Epithelial cell of proximal tubule (primary cell): ENCODE measurements around the gene IGFALS. TPM values are rescaled to one million over a fixed set of nuclear protein-coding genes. Genes with fewer than 3 reads are reported as not detected.

Experiments
- DNase-seq: peaks from one replicate; pipeline ENCODE4 v3.0.0-alpha.2; 2011; ENCODE audit warnings: low read depth
- H3K4me3 ChIP-seq: 2 replicates; pipeline ENCODE4 v1.5.1; 2011; ENCODE audit warnings: low read depth, mild to moderate bottlenecking, low read length
- total RNA-seq: library from RNA; depleted of rRNA; stranded (reverse); fragments of >200 nt; gene quantifications from 2 replicates; pipeline ENCODE4 v1.2.3, GENCODE V29; 2015
- TF ChIP-seq, protein P1 (sequence below): conservative IDR thresholded peaks from 2 replicates; pipeline ENCODE4 v1.5.1; 2012; ENCODE audit warnings: low read depth, mild to moderate bottlenecking, low read length

Gene IGFALS
- total RNA-seq, 1 donor from 2014 or later = 2.6 TPM

GRCh38 chr16:1817716-1818115 lies 24.2 kb upstream of the IGFALS start:
- no peak for DNase-seq
- H3K4me3 ChIP-seq = no peak overlapping the region
- TF ChIP-seq, protein P1, sequence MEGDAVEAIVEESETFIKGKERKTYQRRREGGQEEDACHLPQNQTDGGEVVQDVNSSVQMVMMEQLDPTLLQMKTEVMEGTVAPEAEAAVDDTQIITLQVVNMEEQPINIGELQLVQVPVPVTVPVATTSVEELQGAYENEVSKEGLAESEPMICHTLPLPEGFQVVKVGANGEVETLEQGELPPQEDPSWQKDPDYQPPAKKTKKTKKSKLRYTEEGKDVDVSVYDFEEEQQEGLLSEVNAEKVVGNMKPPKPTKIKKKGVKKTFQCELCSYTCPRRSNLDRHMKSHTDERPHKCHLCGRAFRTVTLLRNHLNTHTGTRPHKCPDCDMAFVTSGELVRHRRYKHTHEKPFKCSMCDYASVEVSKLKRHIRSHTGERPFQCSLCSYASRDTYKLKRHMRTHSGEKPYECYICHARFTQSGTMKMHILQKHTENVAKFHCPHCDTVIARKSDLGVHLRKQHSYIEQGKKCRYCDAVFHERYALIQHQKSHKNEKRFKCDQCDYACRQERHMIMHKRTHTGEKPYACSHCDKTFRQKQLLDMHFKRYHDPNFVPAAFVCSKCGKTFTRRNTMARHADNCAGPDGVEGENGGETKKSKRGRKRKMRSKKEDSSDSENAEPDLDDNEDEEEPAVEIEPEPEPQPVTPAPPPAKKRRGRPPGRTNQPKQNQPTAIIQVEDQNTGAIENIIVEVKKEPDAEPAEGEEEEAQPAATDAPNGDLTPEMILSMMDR = no peak

DNA sequence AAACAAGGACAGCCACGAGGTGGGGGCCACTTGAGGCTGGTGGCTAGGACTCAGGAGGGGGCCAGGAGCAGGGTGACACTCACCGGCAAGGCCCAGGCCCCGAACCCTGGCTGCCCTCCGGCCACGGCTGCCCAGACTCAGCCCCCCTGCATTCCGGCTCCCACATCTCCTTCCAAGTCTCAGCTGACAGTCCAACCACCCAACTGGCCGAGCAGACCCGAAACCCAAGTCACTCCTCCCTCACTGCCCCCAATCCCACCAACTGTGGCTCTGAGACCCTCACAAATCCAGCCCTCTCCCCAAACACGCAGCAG lies 23.7 kb upstream of the IGFALS start:
- TF ChIP-seq, protein P1 = no peak
- no peak for DNase-seq
- H3K4me3 ChIP-seq = no peak overlapping the region

DNA sequence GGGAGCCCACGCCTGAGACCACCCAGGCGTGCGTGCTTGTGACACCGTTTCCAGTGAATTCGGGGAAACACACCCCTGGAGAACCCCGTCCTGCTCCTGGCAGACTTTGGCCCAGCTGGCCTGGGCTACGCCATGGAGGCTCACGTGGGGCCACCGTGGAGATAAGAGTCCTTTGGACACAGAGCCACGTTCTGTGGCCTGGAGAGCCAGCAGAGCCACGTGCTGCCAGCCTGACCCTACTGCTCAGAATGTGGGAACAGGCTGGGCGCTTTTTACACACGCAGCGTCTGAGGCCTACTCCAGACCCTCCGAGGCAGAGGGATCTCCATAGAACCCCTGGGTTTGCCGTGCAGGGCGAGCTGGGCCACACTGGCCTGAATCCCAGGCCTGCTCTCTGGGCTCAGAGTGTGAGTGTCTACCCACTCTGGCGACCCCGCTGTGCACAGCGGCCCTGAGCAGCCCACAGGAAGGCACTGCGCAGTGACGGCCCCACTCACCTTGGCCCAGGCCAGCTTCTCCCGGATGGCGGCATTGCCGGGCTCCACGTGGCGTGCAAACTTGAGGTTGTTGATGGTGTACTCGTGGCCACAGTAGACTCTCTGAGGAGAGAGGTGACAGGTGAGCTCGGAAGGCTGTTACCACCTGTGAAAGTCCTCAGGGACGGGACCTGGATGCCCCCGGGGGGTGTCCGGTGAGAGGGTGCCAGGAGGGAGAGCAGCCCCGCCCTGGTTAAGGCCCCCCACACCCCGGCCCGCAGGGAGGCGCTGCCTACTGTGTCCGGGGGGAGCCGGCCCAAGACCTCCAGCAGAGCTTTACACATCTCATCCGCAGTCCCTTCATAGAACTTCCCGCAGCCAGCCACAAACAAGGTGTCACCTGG lies 23.1 kb upstream of the IGFALS start:
- H3K4me3 ChIP-seq = no peak overlapping the region
- TF ChIP-seq, protein P1 = no peak
- DNase-seq = no peak

GRCh38 chr16:1815461-1815860 lies 22.0 kb upstream of the IGFALS start:
- TF ChIP-seq, protein P1 = no peak
- H3K4me3 ChIP-seq = no peak overlapping the region
- no peak for DNase-seq

DNA sequence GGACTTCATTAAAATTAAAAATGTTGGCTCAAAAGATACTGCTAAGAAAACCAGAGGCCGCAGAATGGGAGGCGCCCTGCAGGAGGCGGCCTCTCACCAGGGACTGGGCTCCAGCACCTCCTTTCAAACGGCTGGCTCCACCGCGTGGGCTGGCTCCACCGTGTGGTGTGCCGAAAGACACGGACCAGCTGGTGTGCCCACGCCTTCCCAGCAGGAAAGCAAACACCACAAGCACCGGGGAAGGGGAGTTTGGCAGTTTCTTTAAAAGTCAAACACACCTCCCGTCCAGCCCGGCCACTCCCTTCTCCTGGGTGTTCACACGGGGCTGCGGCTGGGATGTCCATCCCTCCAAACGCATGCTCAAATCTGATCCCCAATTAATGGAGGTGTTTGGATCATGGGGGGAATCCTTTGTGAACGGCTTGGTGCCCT lies 19.2 kb upstream of the IGFALS start:
- TF ChIP-seq, protein P1 = peak; percentile 71
- H3K4me3 ChIP-seq = no peak overlapping the region
- no peak for DNase-seq

GRCh38 chr16:1810536-1810935 lies 17.0 kb upstream of the IGFALS start:
- TF ChIP-seq, protein P1 = no peak
- no peak for DNase-seq
- no peak overlapping the region for H3K4me3 ChIP-seq

DNA sequence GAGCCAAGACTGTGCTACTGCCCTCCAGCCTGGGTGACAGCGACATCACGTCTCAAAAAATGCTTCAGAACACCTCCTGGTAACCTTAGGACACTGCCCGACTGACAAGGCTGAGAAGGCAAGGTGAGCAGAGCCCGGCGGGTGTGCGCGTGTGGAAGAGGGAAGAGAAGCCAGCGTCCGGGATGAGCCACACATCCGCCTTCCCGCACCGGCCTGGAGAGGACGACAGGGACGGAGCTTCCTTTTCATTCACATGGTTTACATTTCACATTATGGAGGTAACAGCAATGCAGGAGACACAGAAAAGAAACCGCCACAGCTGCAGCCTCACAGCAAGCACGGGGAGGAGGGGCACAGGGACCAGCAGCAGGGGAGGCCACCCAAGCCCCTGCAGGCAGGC lies 16.6 kb upstream of the IGFALS start:
- no peak for DNase-seq
- no peak overlapping the region for H3K4me3 ChIP-seq
- TF ChIP-seq, protein P1 = no peak
